Heart right ventricle (tissue), 16 donors: ENCODE measurements around the gene COX7A2. TPM values are rescaled to one million over a fixed set of nuclear protein-coding genes. Genes with fewer than 3 reads are reported as not detected.

Source experiments
- ATAC-seq, 8 donors: fragments of 200-7000 bp; cut with Tn5 transposase; one replicate each; pipeline ENCODE4 v1.9.1; 2020; ENCODE audit warnings: mild to moderate bottlenecking in 8 of 8, moderate library complexity in 8 of 8, moderate number of reproducible peaks in 1 of 8
- DNase-seq, 2 donors: peaks; one replicate each; pipeline ENCODE4 v3.0.0-alpha.2; 2020
- H3K27ac ChIP-seq, 10 donors: fragments of 200-600 bp; sonication (generic) in 2 of 10; one replicate each; pipeline versions ENCODE4 v1.5.0 to v1.8.0; 2020 to 2022; ENCODE audit warnings: mild to moderate bottlenecking in 3 of 10
- H3K27me3 ChIP-seq, 7 donors: fragments of 200-600 bp; one replicate each; pipeline ENCODE4 v1.8.0; 2021 to 2022; ENCODE audit warnings: mild to moderate bottlenecking in 2 of 7
- H3K36me3 ChIP-seq, 9 donors: fragments of 200-600 bp; sonication (generic) in 1 of 9; one replicate each; pipeline versions ENCODE4 v1.5.0 to v1.8.0; 2020 to 2022; ENCODE audit warnings: mild to moderate bottlenecking in 2 of 9
- H3K4me1 ChIP-seq, 9 donors: fragments of 200-600 bp; sonication (generic) in 1 of 9; one replicate each; pipeline versions ENCODE4 v1.5.0 to v1.8.0; 2020 to 2022; ENCODE audit warnings: mild to moderate bottlenecking in 4 of 9
- H3K4me3 ChIP-seq, 10 donors: fragments of 200-600 bp; sonication (generic) in 2 of 10; one replicate each; pipeline versions ENCODE4 v1.5.0 to v1.8.0; 2020 to 2022; ENCODE audit warnings: mild to moderate bottlenecking in 7 of 10, moderate library complexity in 2 of 10
- H3K9me3 ChIP-seq, 11 donors: fragments of 200-600 bp in 10 of 11; sonication (generic) in 2 of 11; one replicate each; pipeline versions ENCODE4 v1.5.0 to v1.8.0; 2013 to 2022; ENCODE audit warnings: mild to moderate bottlenecking in 2 of 11, control low read depth in 1 of 11, moderate library complexity in 1 of 11
- WGBS, 2 donors: extraction: QIAGEN DNeasy Blood & Tissue Kit; methylation state at CpG; one replicate each; pipeline ENCODE4 v1.1.7; 2013; ENCODE audit warnings: inconsistent platforms in 1 of 2; 5-methylcytosine and 5-hydroxymethylcytosine counted together
- intact Hi-C, 10 donors: fragments of 100-400 bp; cut with DNase I; formaldehyde crosslinking; loops; one replicate each; pipeline versions ENCODE4 v1.11.1 to v1.14.2; 2022
- polyA plus RNA-seq, 2 donors: library from polyadenylated mRNA; stranded (reverse); fragments of 200-250 nt; gene quantifications; one replicate each; pipeline ENCODE4 v1.2.3, GENCODE V29; 2013
- total RNA-seq, 10 donors: library from RNA; stranded (reverse); fragmentation: NEBNext Ultra II Directional in 3 of 10; extraction: Animal tissue kit (Norgen Biotek cat#: 25700) in 3 of 10; gene quantifications; one replicate each; pipeline versions ENCODE4 v1.2.1 to v1.2.4, GENCODE V29; 2021 to 2023
- TF ChIP-seq, protein P1 (sequence below), 9 donors: fragments of 200-600 bp; sonication (generic) in 2 of 9; IDR thresholded peaks; one replicate each; pipeline versions ENCODE4 v1.5.0 to v1.8.0; 2021 to 2022; ENCODE audit warnings: antibody characterized with exemption in 9 of 9, mild to moderate bottlenecking in 5 of 9, moderate library complexity in 1 of 9
- donor health status: Arrhythmogenic right ventricular cardiomyopathy.
- donor health status: ischemic (EF 13 %, LVEDD 7.1; RV severe dilation, severe dysfunction).
- donor health status: healthy with polysubstance abuse.
- donor health status: DM: no; HTN: yes; CAD: no.
- donor health status: DM: no; HTN: no; CAD: no.
- donor health status: ischemic (EF 25% LVEDD 6.9; RV normal size, moderate dysfunction).
- donor health status: ischemic (EF 25% LVEDD 5.7; RV mildly dilated, moderate dysfunction).
- donor health status: healthy.
- donor health status: DM: yes; HTN: yes; CAD: no.
- donor health status: Ischemic cardiomyopathy.
- donor health status: ischemic (EF 35%, LVEDD 5.7; RV mildly dilated, moderate dysfunction).
- donor health status: nonischemic (EF 11% LVEDD 7.7; RV severe dilation, severe dysfunction).
- donor health status: DM: yes; HTN: yes; CAD: no.
- donor health status: PGD.
- donor health status: ischemic (EF 29% LVEDD 5.4; RV normal size, mild dysfunction).
- donor health status: nonischemic (EF 23%, LVEDD 6.1; RV moderate dilation, normal function).

The COX7A2 gene
- total and polyA plus RNA-seq, 12 donors = 661 to 1,205 (median 1,086) TPM

DNA sequence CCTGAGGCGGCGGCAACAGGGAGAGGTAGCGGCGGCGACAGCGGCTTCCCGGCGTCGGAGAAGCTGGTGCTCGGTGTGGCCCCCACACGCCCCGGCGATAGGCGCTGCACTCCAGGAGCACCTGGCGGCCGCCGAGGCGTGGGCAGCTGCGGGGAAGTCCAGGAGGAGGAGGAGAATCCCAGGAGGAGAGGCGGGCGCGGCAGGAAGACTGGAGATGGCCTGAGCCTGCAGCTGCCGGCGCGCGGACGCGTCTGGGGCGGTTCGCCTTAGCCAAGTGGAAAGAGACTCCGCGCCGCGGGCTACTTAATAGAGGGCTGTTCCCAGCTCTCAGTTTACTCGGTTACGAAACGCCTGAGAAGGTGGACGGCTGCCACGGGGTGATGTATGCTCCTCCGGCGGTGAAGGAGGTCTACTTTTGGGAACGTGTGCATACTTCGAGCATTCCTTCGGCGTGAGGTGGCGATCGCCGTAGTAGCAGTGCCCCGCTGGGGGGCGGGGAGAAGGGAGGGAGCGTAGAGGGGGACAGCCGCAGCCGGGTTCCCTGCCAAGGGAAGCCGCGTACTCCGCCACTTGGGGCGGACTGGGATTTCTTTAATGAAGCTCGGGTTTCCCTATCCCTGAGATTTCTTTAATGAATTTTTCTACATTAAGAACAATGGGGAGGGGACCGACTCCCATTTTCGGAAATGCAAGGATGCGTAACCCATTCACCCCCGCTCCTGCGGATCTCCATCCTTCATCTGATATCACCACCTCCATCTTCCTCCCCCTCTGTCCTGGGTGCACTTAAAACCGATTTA, 37.6 kb downstream of the COX7A2 start, which contains the start of gene COL12A1:
Gene COL12A1, minus strand, starts transcription at position 278 of the 800 bp plus-strand sequence. CDS start 3,261 bp downstream, outside the sequence.
- DNase-seq (peak; percentile 84 to 88), ATAC-seq (peak; percentile 58 to 79 (median 70))
- WGBS, 2 donors = 0 to 1% methylated on average over 64 of the region's 64 CpGs
- TF ChIP-seq, protein P1, sequence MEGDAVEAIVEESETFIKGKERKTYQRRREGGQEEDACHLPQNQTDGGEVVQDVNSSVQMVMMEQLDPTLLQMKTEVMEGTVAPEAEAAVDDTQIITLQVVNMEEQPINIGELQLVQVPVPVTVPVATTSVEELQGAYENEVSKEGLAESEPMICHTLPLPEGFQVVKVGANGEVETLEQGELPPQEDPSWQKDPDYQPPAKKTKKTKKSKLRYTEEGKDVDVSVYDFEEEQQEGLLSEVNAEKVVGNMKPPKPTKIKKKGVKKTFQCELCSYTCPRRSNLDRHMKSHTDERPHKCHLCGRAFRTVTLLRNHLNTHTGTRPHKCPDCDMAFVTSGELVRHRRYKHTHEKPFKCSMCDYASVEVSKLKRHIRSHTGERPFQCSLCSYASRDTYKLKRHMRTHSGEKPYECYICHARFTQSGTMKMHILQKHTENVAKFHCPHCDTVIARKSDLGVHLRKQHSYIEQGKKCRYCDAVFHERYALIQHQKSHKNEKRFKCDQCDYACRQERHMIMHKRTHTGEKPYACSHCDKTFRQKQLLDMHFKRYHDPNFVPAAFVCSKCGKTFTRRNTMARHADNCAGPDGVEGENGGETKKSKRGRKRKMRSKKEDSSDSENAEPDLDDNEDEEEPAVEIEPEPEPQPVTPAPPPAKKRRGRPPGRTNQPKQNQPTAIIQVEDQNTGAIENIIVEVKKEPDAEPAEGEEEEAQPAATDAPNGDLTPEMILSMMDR (IDR thresholded peaks at IDR 0.05) = peak in 1 of 9 donors; percentile 28
- no peaks in the 10 kb centered on the region for H3K9me3 ChIP-seq
- H3K27me3 ChIP-seq = peaks cover 0 to 93% (median 60%) of the 10 kb centered on the region in 7 donors
- H3K27ac ChIP-seq = peak within 1 kb of the TSS; percentile 46 to 86 (median 70)
- intact Hi-C loops = loop anchor here (2.0 to 10.0 kb wide), 21 partner anchors 311 to 1531 kb away; no protein-coding TSS in a partner anchor
- H3K4me1 ChIP-seq = peaks cover 0 to 59% (median 38%) of the 10 kb centered on the region in 9 donors
- H3K4me3 ChIP-seq = peak within 1 kb of the TSS; percentile 41 to 82 (median 61)
- no peaks in the 10 kb centered on the region for H3K36me3 ChIP-seq

DNA sequence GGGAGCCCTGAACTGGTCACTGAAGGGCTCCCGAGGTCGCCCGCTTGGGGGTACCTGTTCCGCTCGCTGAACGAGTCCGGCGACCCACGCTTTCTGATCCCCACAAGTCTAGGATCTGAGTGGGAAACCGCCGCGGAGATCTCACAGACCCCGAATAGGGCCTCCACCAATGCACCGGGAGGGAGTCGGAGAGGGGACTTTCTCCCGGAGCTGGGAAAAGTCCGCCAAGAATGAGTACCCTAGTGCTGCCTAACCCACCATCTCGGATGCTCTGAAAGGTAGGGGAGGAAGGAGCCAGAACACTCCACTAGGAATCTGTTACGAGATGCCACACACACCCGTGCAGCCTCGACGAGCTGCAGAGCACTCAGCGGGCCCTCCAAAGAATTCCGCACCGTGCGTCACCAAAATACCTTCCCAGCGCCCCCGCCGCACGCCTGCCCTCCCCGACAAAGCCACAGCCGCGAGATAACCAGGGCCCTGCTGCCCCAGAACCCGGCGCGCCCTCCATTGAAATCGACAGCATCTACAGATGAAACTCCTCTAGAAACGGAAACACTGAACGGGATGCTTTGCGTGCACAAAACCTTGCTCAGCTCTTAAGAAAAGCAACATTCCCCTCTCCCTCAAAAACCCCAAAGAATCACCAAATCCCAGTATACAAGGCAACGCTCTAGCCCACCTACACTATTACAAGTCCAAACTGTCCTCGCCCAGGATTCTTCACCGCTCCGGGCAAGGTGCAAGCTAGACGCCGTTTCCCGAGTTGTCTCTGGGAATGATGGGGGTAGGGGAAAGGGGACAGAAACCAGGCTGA, 38.4 kb downstream of the COX7A2 start:
- Histone ChIP-seq H3K27me3 (peaks cover 0 to 99% (median 62%) of the 10 kb centered on the region in 7 donors), H3K9me3 (no peaks in the 10 kb centered on the region), H3K27ac (peak overlapping the region; percentile 46 to 86 (median 70)), H3K4me3 (peak overlapping the region; percentile 41 to 82 (median 61)), H3K4me1 (peaks cover 0 to 59% (median 38%) of the 10 kb centered on the region in 9 donors), H3K36me3 (no peaks in the 10 kb centered on the region)
- WGBS, 2 donors = 1% methylated on average over 47 of the region's 47 CpGs
- intact Hi-C loops = loop anchor here (5.0 to 10.0 kb wide), 19 partner anchors 310 to 1530 kb away; no protein-coding TSS in a partner anchor
- DNase-seq (peak; percentile 31 to 37), ATAC-seq (peak in 4 of 8 donors; percentile 5 to 12 (median 8))
- TF ChIP-seq, protein P1 (IDR thresholded peaks at IDR 0.05) = no peak

DNA sequence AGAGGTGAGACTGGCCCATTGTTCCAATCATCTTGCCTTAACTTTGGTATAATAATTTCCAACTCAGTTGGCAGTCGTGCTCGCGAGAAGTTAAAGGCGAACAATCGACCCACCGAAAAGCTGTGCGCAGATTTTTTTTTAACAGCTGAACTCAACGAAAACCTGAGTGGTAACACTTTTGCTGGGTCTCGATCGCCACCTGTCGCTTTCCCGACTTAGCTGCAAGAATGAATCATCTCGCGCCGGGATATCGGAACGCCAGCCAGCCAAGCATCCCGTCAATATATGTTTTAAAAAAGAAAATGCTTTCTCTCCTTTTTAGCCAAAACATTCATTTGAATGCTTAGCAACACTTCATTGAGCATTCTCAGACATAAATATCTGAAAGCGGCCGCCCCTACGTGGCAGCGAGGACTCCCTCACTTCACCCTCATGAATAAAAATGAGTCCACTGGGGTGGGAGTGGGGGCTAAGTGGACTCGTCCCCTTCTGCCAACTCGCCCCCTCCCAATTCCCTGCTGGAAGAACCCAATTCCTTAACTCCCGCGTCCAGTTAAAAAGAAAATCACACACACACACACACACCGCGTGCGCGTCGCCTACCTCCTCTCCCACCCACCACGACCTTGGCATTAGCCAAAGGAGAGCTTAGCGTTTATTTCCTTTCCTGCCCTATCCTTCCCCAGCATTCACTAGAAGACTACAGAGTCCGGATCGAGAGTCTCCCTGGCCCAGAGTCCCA, 39.2 kb downstream of the COX7A2 start:
- TF ChIP-seq, protein P1 (IDR thresholded peaks at IDR 0.05) = peak; percentile 31 to 83 (median 71)
- Histone ChIP-seq H3K4me1 (peaks cover 0 to 59% (median 38%) of the 10 kb centered on the region in 9 donors), H3K36me3 (no peaks in the 10 kb centered on the region), H3K27me3 (peaks cover 0 to 95% (median 65%) of the 10 kb centered on the region in 7 donors), H3K9me3 (no peaks in the 10 kb centered on the region), H3K4me3 (peak overlapping the region; percentile 41 to 82 (median 61)), H3K27ac (peak overlapping the region; percentile 46 to 86 (median 70))
- 1% methylated on average over 35 of the region's 35 CpGs for WGBS, 2 donors
- intact Hi-C loops = loop anchor here in 7 of 10 donors (5.0 to 10.0 kb wide), 9 partner anchors 310 to 1530 kb away; no protein-coding TSS in a partner anchor
- peak; percentile 70 to 86 for DNase-seq
- ATAC-seq = peak in 3 of 8 donors; percentile 11 to 27 (median 15)
